Choroid plexus epithelial cell (primary cell): ENCODE measurements around the gene EMILIN3.

ENCODE experiments used
- DNase-seq: peaks from one replicate; pipeline ENCODE4 v3.0.0-alpha.2; 2010; ENCODE audit warnings: low read depth
- H3K4me3 ChIP-seq: 2 replicates; pipeline ENCODE4 v1.5.1; 2011; ENCODE audit warnings: low read depth, mild to moderate bottlenecking, control low read depth, low read length, moderate library complexity
- TF ChIP-seq, protein P1 (sequence below): conservative IDR thresholded peaks from 2 replicates; pipeline ENCODE4 v1.5.1; 2011; ENCODE audit warnings: low read depth, mild to moderate bottlenecking, control low read depth, inconsistent platforms, low read length, moderate library complexity

EMILIN3 gene

DNA sequence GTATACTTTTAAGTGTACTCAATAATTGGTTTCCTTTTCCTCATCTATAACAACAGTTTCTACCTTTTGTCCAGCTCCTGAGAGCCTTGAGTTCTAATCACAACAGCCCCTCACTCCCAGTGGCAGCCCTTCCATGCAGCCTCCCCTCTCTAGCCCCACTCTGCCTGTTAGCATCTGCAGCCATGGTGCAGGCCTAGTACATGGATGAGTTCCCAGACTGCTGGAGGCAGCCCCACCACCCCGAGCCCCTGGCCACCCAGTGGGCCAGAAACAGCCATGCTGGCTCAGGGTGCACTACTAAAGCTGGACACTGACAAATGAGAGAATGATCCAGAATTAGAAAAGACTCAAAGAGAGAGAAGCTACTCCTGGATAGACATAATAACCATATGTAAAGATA, 35.7 kb downstream of the EMILIN3 start:
- TF ChIP-seq, protein P1, sequence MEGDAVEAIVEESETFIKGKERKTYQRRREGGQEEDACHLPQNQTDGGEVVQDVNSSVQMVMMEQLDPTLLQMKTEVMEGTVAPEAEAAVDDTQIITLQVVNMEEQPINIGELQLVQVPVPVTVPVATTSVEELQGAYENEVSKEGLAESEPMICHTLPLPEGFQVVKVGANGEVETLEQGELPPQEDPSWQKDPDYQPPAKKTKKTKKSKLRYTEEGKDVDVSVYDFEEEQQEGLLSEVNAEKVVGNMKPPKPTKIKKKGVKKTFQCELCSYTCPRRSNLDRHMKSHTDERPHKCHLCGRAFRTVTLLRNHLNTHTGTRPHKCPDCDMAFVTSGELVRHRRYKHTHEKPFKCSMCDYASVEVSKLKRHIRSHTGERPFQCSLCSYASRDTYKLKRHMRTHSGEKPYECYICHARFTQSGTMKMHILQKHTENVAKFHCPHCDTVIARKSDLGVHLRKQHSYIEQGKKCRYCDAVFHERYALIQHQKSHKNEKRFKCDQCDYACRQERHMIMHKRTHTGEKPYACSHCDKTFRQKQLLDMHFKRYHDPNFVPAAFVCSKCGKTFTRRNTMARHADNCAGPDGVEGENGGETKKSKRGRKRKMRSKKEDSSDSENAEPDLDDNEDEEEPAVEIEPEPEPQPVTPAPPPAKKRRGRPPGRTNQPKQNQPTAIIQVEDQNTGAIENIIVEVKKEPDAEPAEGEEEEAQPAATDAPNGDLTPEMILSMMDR, result no peak
- DNase-seq, result no peak
- no peak overlapping the region for H3K4me3 ChIP-seq

GRCh38 chr20:41330343-41330720, 36.3 kb downstream of the EMILIN3 start:
- no peak overlapping the region for H3K4me3 ChIP-seq
- peak; percentile 73 for DNase-seq
- TF ChIP-seq, protein P1, result no peak

DNA sequence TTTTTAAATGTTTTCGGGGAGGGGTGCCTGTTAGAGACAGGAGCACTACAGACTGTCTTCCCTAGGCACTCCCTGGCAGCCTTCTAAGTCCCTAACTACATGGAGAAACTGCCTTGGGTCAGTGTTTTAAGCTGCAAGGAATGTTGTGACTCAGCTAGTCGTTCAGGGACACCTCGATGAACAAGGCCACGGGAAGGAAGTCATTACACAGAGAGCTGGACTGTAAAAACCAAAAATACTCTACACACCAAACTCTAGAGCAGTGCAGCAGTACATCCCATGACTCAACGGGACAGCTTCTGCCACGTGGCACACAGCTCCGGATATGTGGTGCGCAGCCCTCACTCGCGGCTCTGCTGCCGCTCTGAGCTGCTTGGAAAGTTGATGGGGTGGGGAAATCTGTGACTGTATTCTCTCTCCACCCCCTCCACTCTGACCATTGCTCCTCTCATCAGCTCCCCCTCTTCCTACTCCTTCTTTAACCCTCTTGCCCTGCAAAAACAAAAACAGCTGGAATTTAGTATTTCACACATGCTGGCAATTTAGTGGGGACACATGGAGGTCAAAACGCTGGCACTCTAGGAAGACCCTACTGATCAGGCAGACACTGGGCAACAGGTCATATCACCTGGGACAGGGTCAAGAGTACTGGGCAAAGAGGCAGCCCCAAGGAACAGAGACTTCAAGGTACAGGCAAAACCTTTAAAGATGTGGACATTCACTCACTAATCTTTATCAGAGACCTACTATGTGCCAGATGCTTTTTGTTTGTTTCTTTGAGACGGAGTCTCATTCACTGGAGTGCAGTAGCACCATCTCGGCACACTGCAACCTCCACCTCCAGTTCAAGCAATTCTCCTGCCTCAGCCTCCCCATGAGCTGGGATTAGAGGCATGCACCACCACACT, 36.9 kb downstream of the EMILIN3 start:
- DNase-seq, result peak; percentile 95
- no peak overlapping the region for H3K4me3 ChIP-seq
- TF ChIP-seq, protein P1, result peak; percentile 4

DNA sequence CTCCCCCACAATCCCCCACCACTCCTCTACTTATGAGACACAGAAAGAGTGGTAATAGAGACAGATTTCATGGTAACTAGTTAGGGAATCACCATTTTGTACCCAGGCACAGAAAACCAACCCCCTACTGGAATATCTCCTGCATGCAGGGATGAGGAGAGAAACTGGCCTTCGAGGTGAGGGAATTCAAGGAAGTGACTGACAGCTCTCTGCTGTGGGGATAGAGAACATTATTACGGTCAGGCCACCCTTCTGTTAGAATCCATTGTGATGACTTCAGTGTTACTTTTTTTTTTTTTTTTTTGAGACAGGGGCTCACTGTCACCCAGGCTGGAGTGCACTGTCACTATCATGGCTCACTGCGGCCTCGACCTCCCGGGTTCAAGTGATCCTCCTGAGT, 39.4 kb downstream of the EMILIN3 start:
- TF ChIP-seq, protein P1, result no peak
- H3K4me3 ChIP-seq, result no peak overlapping the region
- DNase-seq, result no peak

DNA sequence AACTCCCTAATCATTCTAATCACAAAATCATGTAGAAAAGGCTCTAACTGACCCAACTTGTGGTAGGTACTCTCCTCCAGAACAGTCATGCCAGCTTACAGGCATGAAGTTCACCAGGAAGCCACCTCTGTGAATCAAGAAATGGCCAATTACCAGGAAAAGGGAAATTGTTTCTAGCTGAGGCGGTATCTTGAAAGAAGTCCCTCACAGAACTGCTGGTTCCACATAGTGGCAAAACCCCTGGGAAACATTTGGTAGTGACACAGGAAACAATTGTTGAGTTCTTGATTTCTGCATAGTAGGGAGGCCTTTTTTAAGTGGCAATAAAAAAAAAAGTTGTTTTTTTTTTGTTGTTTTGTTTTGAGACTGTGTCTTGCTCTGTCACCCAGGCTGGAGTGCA, 45.6 kb downstream of the EMILIN3 start:
- TF ChIP-seq, protein P1, result no peak
- DNase-seq, result no peak
- H3K4me3 ChIP-seq, result no peak overlapping the region

DNA sequence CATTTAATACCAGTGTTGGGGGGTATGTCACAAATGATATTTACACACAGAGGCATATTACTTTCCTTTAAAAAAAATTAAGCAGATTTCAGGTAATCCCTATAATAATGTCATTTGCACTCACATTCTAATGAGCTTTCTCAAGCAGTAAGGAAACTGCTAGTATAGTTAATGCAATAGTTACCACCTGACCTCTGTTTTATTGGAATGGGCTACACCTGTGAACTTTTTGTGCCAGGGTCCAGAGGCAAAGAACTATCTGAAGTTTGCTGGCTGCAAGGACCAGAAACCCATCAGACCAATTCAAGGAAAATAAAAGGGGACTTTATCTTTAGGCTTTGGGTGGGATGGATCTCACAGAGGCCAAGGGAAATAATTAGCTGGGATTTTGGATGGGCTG, 46.2 kb downstream of the EMILIN3 start:
- DNase-seq, result no peak
- no peak overlapping the region for H3K4me3 ChIP-seq
- TF ChIP-seq, protein P1, result no peak

DNA sequence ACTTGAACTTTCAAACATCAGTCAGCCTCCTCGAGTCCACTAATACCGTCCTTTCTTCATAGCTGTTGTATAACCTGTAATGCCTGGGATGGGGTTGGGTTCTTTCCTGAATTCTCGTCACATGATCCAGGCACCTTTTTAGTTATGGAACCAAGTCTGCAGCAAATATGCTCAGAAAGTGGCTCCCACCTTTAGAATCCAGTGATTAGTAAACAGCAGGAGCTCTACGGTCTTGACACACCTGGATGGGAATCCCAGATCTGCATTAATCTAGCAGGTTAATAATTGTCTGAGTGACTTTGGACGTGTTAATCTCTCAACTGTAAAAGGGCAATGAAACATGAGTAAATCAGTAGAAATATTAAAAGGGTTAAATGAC, 48.4 kb downstream of the EMILIN3 start:
- TF ChIP-seq, protein P1, result no peak
- DNase-seq, result no peak
- H3K4me3 ChIP-seq, result no peak overlapping the region
